Sigmoid colon (tissue), 4 donors: ENCODE measurements around the gene WDR4.

Source experiments
- CTCF ChIP-seq, 4 experiments: fragments of 450-650 bp in 3 of 4; fragments of 200-600 bp in 1 of 4; IDR thresholded peaks; one replicate each; pipeline ENCODE4 v1.5.1; 2016 to 2019; ENCODE audit warnings: antibody characterized with exemption in 4 of 4, mild to moderate bottlenecking in 3 of 4, moderate library complexity in 2 of 4
- EP300 ChIP-seq, 4 donors: sonication (generic); formaldehyde crosslinking; IDR thresholded peaks; one replicate each; pipeline ENCODE4 v1.6.1; 2017; ENCODE audit warnings: antibody characterized with exemption in 4 of 4

GRCh38 chr21:42839271-42840231, 39.8 kb downstream of the WDR4 start:
- TF ChIP-seq CTCF (IDR thresholded peaks at IDR 0.05): no peak
- TF ChIP-seq EP300 (IDR thresholded peaks at IDR 0.05): no peak
